ENCODE data around the gene TP53TG5. TPM values are rescaled to one million over a fixed set of nuclear protein-coding genes. Genes with fewer than 3 reads are reported as not detected.

The TP53TG5 gene
- total RNA-seq, 2 donors from 2014 or later, result 0.40 to 1.0 TPM

GRCh38 chr20:45359406-45360148, 18.5 kb downstream of the TP53TG5 start:
- H3K9ac ChIP-seq (ENCODE audit: low read depth in 2 of 2, low read length in 2 of 2), result no peak overlapping the region
- peaks cover 14% of the 10 kb centered on the region for H3K4me1 ChIP-seq
- no peaks in the 10 kb centered on the region for H3K9me3 ChIP-seq
- H3K27me3 ChIP-seq, result no peaks in the 10 kb centered on the region
- H3K27ac ChIP-seq, result peak overlapping the region; percentile 31
- DNase-seq, result peak; percentile 65
- TF ChIP-seq CTCF (IDR thresholded peaks at IDR 0.05), result no peak
- intact Hi-C loops (cut with DNase I), result no loop called here
- no peaks in the 10 kb centered on the region for H3K36me3 ChIP-seq
- H3K4me3 ChIP-seq, result no peak overlapping the region

GRCh38 chr20:45359069-45359405, 19.1 kb downstream of the TP53TG5 start:
- no peak overlapping the region for H3K4me3 ChIP-seq
- DNase-seq, result no peak
- TF ChIP-seq CTCF (IDR thresholded peaks at IDR 0.05), result no peak
- H3K9ac ChIP-seq (ENCODE audit: low read depth in 2 of 2, low read length in 2 of 2), result peak overlapping the region in 1 of 2 donors; percentile 48
- no peaks in the 10 kb centered on the region for H3K9me3 ChIP-seq
- H3K36me3 ChIP-seq, result no peaks in the 10 kb centered on the region
- intact Hi-C loops (cut with DNase I), result no loop called here
- no peaks in the 10 kb centered on the region for H3K27me3 ChIP-seq
- peak overlapping the region; percentile 31 for H3K27ac ChIP-seq
- H3K4me1 ChIP-seq, result peaks cover 12% of the 10 kb centered on the region

DNA sequence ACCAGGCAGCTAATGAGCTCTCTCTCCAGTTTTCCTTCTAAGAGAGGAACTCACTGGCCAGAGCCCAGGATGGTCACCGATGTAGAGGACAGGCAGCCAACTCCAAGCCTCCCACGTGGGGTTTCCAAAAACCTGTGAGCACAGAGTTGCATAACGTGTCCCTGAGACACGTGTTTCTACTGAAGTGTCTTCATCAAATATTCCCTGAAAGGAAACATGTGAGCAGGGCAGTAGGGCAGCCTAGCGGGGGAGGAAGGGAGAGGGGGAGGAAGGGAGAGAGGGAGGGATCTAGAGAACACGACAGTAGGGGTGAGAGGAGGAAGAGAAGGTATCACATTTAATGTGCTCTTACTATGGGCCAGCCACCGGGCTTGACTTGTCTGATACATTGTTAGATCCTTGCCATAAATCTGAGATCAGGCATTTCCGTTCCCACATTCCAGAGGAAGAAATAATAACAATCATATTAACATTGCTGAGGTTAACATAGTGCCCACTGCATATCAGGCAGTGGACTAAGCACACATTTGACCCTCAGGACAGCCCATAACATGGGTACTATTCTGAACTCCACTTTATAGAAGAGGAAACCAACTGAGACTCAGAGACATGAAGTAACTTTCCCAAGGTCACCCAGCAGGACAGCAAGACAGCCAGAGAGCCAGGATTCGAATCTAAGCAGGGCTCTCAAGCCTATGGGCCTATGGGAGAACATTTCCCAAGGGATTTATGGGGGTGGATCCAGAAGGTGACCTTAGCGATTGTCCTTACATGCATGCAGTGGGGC, 19.6 kb downstream of the TP53TG5 start:
- peak overlapping the region in 1 of 2 donors; percentile 48 for H3K9ac ChIP-seq (ENCODE audit: low read depth in 2 of 2, low read length in 2 of 2)
- TF ChIP-seq CTCF (IDR thresholded peaks at IDR 0.05), result no peak
- H3K27me3 ChIP-seq, result no peaks in the 10 kb centered on the region
- intact Hi-C loops (cut with DNase I), result no loop called here
- H3K9me3 ChIP-seq, result no peaks in the 10 kb centered on the region
- no peak overlapping the region for H3K4me3 ChIP-seq
- peak overlapping the region; percentile 39 for H3K27ac ChIP-seq
- H3K4me1 ChIP-seq, result peaks cover 11% of the 10 kb centered on the region
- no peaks in the 10 kb centered on the region for H3K36me3 ChIP-seq
- DNase-seq, result no peak

DNA sequence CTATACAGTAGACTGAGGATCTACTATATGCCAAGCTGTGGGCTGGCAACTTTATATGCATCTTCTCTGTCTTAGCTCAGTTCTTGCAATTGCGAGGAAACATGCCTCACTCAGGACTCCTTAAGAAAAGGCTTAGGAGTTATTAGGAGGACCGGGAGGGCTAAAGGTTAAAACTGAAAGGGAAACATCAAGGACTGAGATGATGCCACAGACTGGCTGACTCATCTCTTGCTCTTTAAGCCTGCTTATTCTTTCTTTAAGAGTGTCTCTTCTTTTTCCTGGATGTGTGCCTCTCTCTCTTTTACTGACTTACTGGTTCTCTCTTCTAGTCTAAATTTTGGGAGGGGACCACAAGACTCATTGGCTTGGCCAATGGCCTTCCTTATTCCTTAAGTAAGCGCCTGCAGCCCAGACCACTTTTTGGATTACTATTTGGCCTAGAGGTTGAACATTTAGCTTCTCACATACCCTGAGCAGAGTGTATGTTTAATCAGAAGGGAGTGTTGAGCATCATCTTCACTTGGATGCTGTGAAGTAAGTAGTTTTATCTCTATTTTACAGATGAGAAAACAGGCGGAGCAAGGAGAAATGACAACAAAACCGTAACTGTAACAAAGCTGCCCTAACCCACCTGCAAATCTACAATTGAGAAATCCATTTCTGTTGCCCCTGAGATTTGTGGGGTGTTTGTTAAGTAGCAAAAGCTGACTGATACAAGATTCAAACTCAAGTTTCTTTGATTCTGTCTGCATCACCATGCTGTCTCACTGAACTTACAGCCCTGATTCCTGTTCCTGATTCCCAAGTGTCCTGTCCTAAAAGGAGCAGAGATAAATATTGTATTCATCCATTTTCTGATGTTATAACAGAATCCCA, 22.7 kb downstream of the TP53TG5 start:
- DNase-seq, result no peak
- no peak for TF ChIP-seq CTCF (IDR thresholded peaks at IDR 0.05)
- Histone ChIP-seq H3K27me3 (no peaks in the 10 kb centered on the region), H3K4me3 (no peak overlapping the region), H3K9ac (ENCODE audit: low read depth in 2 of 2, low read length in 2 of 2) (no peak overlapping the region), H3K27ac (peak overlapping the region; percentile 16), H3K36me3 (no peaks in the 10 kb centered on the region), H3K9me3 (no peaks in the 10 kb centered on the region), H3K4me1 (peaks cover 8% of the 10 kb centered on the region)
- intact Hi-C loops (cut with DNase I), result no loop called here

Measured in colonic mucosa (tissue), 4 donors.